GM23338 (cell line): ENCODE results near the gene FOXP1. TPM values are rescaled to one million over a fixed set of nuclear protein-coding genes. Genes with fewer than 3 reads are reported as not detected.

Experiments used
- ATAC-seq: fragments of 200-7000 bp; cut with Tn5 transposase; 3 replicates; pipeline ENCODE4 v1.9.1; 2020
- DNase-seq: peaks from one replicate; pipeline ENCODE4 v3.0.0-alpha.2; 2015; ENCODE audit warnings: low spot score
- H2AFZ ChIP-seq: fragments of 200-600 bp; sonication (generic); 2 replicates; pipeline ENCODE4 v1.8.0; 2016; ENCODE audit warnings: antibody characterized with exemption, mild to moderate bottlenecking, moderate library complexity
- H3F3A ChIP-seq: fragments of 200-600 bp; sonication (generic); replicated peaks from 2 replicates; pipeline ENCODE4 v1.8.0; 2017; ENCODE audit warnings: antibody characterized with exemption, mixed run types, low read depth
- H3K27ac ChIP-seq: fragments of 200-600 bp; sonication (generic); 2 replicates; pipeline ENCODE4 v1.6.1; 2016; ENCODE audit warnings: low read depth
- H3K27me3 ChIP-seq: fragments of 200-600 bp; sonication (generic); 2 replicates; pipeline ENCODE4 v1.8.0; 2016; ENCODE audit warnings: mild to moderate bottlenecking, mixed run types, moderate library complexity; ENCODE audit not compliant: insufficient read depth
- H3K36me3 ChIP-seq: fragments of 200-600 bp; sonication (generic); 2 replicates; pipeline ENCODE4 v1.8.0; 2016; ENCODE audit warnings: mild to moderate bottlenecking; ENCODE audit not compliant: insufficient read depth
- H3K4me1 ChIP-seq: fragments of 200-600 bp; sonication (generic); 2 replicates; pipeline ENCODE4 v1.8.0; 2016; ENCODE audit warnings: mild to moderate bottlenecking, moderate library complexity; ENCODE audit not compliant: insufficient read depth
- H3K4me2 ChIP-seq: fragments of 200-600 bp; sonication (generic); 2 replicates; pipeline ENCODE4 v1.7.1; 2017; ENCODE audit warnings: mixed run types
- H3K4me3 ChIP-seq: fragments of 200-600 bp; sonication (generic); 2 replicates; pipeline ENCODE4 v1.6.1; 2016; ENCODE audit warnings: mixed run types
- H3K79me2 ChIP-seq: fragments of 200-600 bp; sonication (generic); replicated peaks from 2 replicates; pipeline ENCODE4 v1.8.0; 2017; ENCODE audit warnings: mild to moderate bottlenecking; ENCODE audit not compliant: insufficient read depth
- H3K9me2 ChIP-seq: fragments of 200-600 bp; sonication (generic); 2 replicates; pipeline ENCODE4 v1.8.0; 2017; ENCODE audit not compliant: insufficient read depth
- H4K20me1 ChIP-seq: fragments of 200-600 bp; sonication (generic); replicated peaks from 2 replicates; pipeline ENCODE4 v1.8.0; 2017; ENCODE audit warnings: mild to moderate bottlenecking; ENCODE audit not compliant: insufficient read depth
- H3K27ac Mint-ChIP-seq: 2 replicates; pipeline ENCODE4 v1.8.0; 2020; ENCODE audit warnings: inconsistent platforms, mild to moderate bottlenecking, moderate library complexity, mixed read lengths
- H3K27me3 Mint-ChIP-seq: 3 replicates; pipeline ENCODE4 v1.8.0; 2022; ENCODE audit warnings: low read depth, mild to moderate bottlenecking, moderate library complexity, mixed read lengths, inconsistent platforms; ENCODE audit not compliant: insufficient read depth, poor library complexity
- H3K36me3 Mint-ChIP-seq: 3 replicates; pipeline ENCODE4 v1.8.0; 2021; ENCODE audit warnings: low read depth, mild to moderate bottlenecking, inconsistent platforms, moderate library complexity, mixed read lengths
- H3K4me1 Mint-ChIP-seq: 3 replicates; pipeline ENCODE4 v1.8.0; 2020; ENCODE audit warnings: mild to moderate bottlenecking, inconsistent platforms, mixed read lengths
- H3K4me3 Mint-ChIP-seq: 3 replicates; pipeline ENCODE4 v1.8.0; 2021; ENCODE audit warnings: moderate library complexity, mild to moderate bottlenecking, inconsistent platforms, mixed read lengths
- H3K9me3 Mint-ChIP-seq: 3 replicates; pipeline ENCODE4 v1.8.0; 2020; ENCODE audit warnings: moderate library complexity, mild to moderate bottlenecking, inconsistent platforms, mixed read lengths
- CTCF ChIP-seq, 2 experiments: fragments of 200-600 bp in 1 of 2; sonication (generic) in 1 of 2; conservative IDR thresholded peaks; 2 replicates each; pipeline versions ENCODE4 v1.5.1 to v1.6.1; 2016 to 2017; ENCODE audit warnings: antibody characterized with exemption in 2 of 2, low read depth in 2 of 2, mild to moderate bottlenecking in 2 of 2, moderate library complexity in 1 of 2
- ETS1 ChIP-seq: IDR thresholded peaks from 2 replicates; pipeline ENCODE4 v1.6.1; 2016; ENCODE audit warnings: antibody characterized with exemption
- EZH2phosphoT487 ChIP-seq: fragments of 200-600 bp; sonication (generic); IDR thresholded peaks from one replicate; pipeline ENCODE4 v1.8.1; 2018; ENCODE audit warnings: antibody characterized with exemption; ENCODE audit not compliant: unreplicated experiment
- NANOG ChIP-seq: IDR thresholded peaks from 2 replicates; pipeline ENCODE4 v1.6.1; 2016; ENCODE audit warnings: antibody characterized with exemption, borderline replicate concordance
- ZNF462 ChIP-seq: fragments of 250-450 bp; sonication (Bioruptor Pico); IDR thresholded peaks from 2 replicates; pipeline ENCODE4 v1.5.0; 2020; ENCODE audit warnings: mild to moderate bottlenecking, moderate library complexity
- polyA plus RNA-seq: library from polyadenylated mRNA; unstranded; fragments of >200 nt; fragmentation: Nextera tagmentation; extraction: Ambion mirVana; gene quantifications from 2 replicates; pipeline ENCODE4 v1.2.1, GENCODE V29; 2016
- total RNA-seq: library from RNA; depleted of rRNA; stranded (reverse); fragments of >200 nt; shearing (Covaris generic); gene quantifications from 2 replicates; pipeline ENCODE4 v1.2.3, GENCODE V29; 2014

The FOXP1 gene
- total and polyA plus RNA-seq, 2 experiments from 2014 or later, result 32.9 to 35.5 TPM

DNA sequence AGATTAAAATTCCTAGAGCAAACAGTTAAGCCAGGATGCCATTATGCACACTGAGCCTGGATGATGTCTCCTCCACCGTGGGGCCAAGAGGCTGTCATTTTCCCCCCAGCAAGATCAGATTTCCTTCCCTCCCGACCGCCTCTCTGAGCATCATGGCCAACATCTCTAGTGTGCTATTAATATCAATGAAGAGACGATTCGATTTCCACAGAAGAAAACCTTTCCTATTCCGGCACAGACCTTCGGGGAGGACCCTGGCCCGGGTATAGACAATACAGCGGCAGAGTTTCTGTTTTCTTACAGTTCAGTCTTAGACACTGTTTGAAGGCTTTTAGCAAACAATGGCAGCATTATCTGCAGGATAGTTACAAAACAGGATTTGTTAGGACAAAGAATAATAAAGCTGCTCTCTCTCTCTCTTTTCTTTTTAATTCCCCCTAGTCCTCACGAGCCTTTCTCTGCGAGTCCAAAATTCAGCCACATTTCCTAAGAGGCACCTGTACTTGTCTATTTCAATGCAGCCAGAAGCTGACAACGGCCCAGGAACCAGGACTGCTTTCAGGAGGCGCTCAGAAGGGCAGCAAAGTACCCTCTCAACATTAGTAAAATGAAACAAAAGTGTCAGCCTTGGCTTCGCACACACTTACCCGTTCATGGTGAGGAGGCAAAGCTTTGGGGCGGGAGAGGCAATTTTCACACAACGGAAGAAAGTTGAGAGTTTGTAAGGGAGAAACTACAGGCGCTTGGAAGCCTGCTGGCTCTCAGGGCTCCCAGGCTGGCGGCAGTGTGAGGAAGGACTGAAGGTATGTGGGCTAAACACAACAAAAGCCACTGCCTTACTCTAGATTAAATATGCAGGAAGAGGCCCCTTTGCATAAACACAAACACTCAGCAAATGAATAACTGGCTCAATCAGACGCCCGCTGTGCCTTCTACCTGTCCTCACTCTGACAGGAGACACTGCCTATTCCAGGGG is 278.0 kb downstream of the FOXP1 start:
- H3K4me3 ChIP-seq, result peak overlapping the region; percentile 68
- peak; percentile 96 for ATAC-seq
- H3K9me3 Mint-ChIP-seq, result no peaks in the 10 kb centered on the region
- H3F3A ChIP-seq, result no peaks in the 10 kb centered on the region; the same call in 1 of the 2 replicates
- H3K36me3 Mint-ChIP-seq, result no peaks in the 10 kb centered on the region
- H3K27me3 Mint-ChIP-seq, result peaks cover 3% of the 10 kb centered on the region
- H3K27me3 ChIP-seq, result peaks cover 8% of the 10 kb centered on the region; the same call in 1 of the 2 replicates
- H2AFZ ChIP-seq, result no peak overlapping the region
- H3K4me2 ChIP-seq, result peak overlapping the region; percentile 87
- H3K4me1 ChIP-seq, result peaks cover 58% of the 10 kb centered on the region
- peaks cover 33% of the 10 kb centered on the region for H3K79me2 ChIP-seq
- peak; percentile 95 for DNase-seq
- H3K27ac Mint-ChIP-seq, result peak overlapping the region; percentile 95
- H3K4me3 Mint-ChIP-seq, result peak overlapping the region; percentile 87
- TF ChIP-seq NANOG (peak; percentile 85), ETS1 (peak; percentile 10; the same call in 1 of the 2 replicates), EZH2phosphoT487 (no peak), CTCF (conservative IDR thresholded peaks at IDR 0.05; ENCODE audit: low read depth in 2 of 2) (no peak), ZNF462 (CRISPR knock-in tag) (peak; percentile 40; the same call in 1 of the 2 replicates)
- H3K36me3 ChIP-seq, result no peaks in the 10 kb centered on the region
- no peaks in the 10 kb centered on the region for H3K9me2 ChIP-seq
- H4K20me1 ChIP-seq, result no peaks in the 10 kb centered on the region
- peak overlapping the region; percentile 97 for H3K27ac ChIP-seq
- peaks cover 74% of the 10 kb centered on the region for H3K4me1 Mint-ChIP-seq
